ENCODE results near the gene PRKCG.

PRKCG gene

DNA sequence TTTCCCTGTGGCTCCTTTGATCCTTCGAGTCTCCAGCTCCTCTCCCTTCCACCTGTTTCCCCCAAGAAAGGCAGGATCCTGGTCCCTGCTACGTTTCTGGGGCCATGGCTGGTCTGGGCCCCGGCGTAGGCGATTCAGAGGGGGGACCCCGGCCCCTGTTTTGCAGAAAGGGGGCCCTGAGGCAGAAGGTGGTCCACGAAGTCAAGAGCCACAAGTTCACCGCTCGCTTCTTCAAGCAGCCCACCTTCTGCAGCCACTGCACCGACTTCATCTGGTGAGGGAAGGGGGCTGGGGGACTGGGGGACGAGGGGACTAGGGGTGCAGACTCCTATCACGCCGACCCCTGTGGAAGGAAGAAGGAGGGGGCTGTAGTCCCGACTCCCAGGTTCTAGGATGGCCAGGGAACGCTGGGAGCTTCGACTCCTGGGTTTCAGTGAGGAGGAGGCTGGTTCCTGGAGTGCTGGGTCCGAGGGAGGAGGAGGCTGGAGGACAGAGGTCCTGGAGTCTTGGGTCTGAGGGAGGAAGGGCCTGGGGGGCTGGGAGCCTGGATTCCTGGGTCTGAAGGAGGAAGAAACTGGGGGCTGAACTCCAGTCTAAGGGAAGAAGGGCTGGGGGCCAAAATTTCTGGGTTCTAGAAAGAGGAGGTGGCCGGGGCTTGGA is 524 bp downstream of the PRKCG start:
- TF ChIP-seq, protein P1, sequence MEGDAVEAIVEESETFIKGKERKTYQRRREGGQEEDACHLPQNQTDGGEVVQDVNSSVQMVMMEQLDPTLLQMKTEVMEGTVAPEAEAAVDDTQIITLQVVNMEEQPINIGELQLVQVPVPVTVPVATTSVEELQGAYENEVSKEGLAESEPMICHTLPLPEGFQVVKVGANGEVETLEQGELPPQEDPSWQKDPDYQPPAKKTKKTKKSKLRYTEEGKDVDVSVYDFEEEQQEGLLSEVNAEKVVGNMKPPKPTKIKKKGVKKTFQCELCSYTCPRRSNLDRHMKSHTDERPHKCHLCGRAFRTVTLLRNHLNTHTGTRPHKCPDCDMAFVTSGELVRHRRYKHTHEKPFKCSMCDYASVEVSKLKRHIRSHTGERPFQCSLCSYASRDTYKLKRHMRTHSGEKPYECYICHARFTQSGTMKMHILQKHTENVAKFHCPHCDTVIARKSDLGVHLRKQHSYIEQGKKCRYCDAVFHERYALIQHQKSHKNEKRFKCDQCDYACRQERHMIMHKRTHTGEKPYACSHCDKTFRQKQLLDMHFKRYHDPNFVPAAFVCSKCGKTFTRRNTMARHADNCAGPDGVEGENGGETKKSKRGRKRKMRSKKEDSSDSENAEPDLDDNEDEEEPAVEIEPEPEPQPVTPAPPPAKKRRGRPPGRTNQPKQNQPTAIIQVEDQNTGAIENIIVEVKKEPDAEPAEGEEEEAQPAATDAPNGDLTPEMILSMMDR (IDR thresholded peaks at IDR 0.05; ENCODE audit: insufficient read depth, low read depth, low read length, missing control alignments), result no peak
- DNase-seq (ENCODE audit: low read depth), result no peak
- no peak overlapping the region for H3K4me3 ChIP-seq (ENCODE audit: low read depth, low read length)

DNA sequence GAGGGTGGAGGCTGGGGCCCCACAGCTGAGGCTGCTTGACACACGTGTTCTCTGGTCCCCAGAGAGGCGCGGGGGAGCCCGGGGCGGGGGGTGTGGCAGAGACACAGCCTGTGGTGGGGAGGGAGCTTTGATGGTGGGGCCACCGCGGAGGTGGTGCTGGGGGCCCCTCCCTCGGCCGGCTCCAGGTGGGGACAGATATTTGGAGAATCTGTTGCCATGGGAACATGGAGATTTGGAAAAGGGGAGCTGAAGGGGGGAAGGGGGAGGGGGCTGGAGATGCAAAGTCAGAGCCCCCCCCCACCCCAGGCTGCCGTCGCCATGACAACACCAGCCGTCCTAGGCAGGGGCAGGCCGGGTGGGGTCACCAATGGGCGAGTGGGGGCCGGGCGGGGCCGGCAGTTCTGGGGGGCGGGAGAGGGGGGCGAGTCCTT is 1.2 kb downstream of the PRKCG start:
- TF ChIP-seq, protein P1 (IDR thresholded peaks at IDR 0.05; ENCODE audit: insufficient read depth, low read depth, low read length, missing control alignments), result no peak
- no peak for DNase-seq (ENCODE audit: low read depth)
- H3K4me3 ChIP-seq (ENCODE audit: low read depth, low read length), result no peak overlapping the region

DNA sequence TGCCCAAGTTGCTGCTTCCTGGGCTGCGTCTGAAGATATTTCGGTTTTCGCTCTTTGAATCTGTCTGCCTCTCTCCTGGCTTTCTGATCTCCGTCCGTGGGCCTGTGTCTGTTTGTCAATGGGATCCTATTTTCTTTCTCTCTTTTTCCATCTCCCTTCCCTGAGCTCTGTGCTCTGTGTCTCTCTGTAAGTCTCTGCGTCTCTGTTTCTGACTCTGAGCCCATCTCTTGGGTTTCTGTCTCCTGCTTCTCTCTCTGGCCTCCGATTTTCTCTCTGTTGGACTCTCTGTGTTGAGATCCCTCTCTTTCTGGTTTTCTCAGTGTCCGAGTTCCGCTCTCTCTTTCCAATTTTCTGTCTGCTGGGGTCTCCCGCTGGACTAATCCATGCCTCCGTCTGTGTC is 1.7 kb downstream of the PRKCG start:
- H3K4me3 ChIP-seq (ENCODE audit: low read depth, low read length), result no peak overlapping the region
- no peak for DNase-seq (ENCODE audit: low read depth)
- TF ChIP-seq, protein P1 (IDR thresholded peaks at IDR 0.05; ENCODE audit: insufficient read depth, low read depth, low read length, missing control alignments), result no peak

DNA sequence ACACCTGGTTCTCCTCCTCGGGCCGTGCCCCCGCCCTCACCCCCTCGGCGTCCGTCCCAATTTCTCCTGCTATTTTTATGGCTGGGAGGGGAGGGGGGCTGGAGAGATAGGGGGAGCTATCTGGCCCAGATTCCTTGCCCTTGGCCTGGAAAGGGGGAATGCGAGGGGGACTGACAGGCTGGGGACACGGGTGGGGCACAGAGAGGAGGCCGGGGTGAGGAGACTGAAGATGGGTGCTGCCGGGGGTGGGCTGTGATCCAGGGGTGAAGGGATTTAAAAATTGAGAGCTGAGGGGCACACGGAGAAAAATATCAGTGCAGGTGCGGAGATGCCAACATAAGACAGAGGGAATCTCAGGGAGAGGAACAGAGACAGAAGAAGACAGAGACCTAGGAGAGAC is 2.3 kb downstream of the PRKCG start:
- H3K4me3 ChIP-seq (ENCODE audit: low read depth, low read length), result no peak overlapping the region
- TF ChIP-seq, protein P1 (IDR thresholded peaks at IDR 0.05; ENCODE audit: insufficient read depth, low read depth, low read length, missing control alignments), result no peak
- DNase-seq (ENCODE audit: low read depth), result no peak

DNA sequence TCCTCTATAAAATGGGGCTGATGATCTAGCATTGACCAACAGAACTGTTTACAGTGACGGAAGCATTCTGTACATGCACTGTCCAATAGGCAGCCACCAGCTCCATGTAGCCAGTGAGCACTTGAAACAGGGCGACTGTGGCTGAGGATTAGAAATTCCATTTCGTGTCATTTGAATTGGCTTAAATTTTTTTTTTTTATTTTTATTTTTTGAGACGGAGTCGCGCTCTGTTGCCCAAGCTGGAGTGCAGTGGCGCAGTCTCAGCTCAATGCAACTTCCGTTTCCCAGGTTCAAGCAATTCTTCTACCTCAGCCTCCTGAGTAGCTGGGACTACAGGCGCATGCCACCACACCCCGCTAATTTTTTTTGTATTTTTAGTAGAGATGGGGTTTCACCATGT is 3.0 kb downstream of the PRKCG start:
- TF ChIP-seq, protein P1 (IDR thresholded peaks at IDR 0.05; ENCODE audit: insufficient read depth, low read depth, low read length, missing control alignments), result no peak
- no peak overlapping the region for H3K4me3 ChIP-seq (ENCODE audit: low read depth, low read length)
- DNase-seq (ENCODE audit: low read depth), result no peak

DNA sequence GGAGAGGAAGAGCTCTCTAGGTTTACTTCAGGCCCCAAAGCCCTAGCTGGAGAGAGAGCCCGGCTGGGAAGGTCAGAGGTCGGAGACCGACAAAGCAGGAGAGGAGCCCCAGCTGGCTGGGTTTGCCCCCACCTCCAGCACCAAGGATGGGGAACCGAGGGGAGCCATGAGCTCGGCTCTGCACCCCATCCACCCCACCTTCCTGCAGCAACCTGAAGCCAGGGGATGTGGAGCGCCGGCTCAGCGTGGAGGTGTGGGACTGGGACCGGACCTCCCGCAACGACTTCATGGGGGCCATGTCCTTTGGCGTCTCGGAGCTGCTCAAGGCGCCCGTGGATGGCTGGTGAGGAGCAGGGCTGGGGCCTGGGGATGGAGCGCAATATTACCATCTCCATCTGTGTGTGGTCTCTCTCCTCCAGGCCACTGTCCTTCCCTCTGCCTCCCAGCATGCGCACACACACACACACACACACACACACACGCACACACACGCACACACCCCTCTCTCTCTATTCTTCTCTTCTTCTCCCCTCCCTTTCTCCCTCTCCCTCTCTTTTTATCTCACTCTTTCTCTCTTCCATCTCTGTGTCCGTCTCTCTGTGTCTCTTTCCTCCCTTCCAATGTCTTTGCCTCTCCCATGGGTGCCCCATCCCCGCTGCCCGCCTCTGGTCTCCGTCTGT is 10.4 kb downstream of the PRKCG start:
- H3K4me3 ChIP-seq (ENCODE audit: low read depth, low read length), result no peak overlapping the region
- TF ChIP-seq, protein P1 (IDR thresholded peaks at IDR 0.05; ENCODE audit: insufficient read depth, low read depth, low read length, missing control alignments), result no peak
- DNase-seq (ENCODE audit: low read depth), result no peak

DNA sequence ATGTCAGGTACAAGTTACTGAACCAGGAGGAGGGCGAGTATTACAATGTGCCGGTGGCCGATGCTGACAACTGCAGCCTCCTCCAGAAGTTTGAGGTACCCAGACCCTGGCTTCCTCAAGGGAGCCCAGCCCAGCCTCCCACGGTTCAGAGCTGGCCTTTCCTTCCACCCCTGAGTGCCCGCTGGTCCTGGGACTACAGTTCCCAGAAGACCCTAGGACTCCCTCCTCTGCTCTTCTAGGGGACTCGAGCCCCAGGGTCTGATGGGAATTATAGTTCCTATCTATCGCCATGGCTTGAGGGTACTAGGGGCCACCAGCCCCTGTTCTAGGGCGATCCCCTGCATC is 11.0 kb downstream of the PRKCG start:
- H3K4me3 ChIP-seq (ENCODE audit: low read depth, low read length), result no peak overlapping the region
- TF ChIP-seq, protein P1 (IDR thresholded peaks at IDR 0.05; ENCODE audit: insufficient read depth, low read depth, low read length, missing control alignments), result no peak
- DNase-seq (ENCODE audit: low read depth), result no peak
